ENCODE measurements around the gene MYO5A. TPM values are rescaled to one million over a fixed set of nuclear protein-coding genes. Genes with fewer than 3 reads are reported as not detected.

The MYO5A gene
- total RNA-seq, 1 donor from 2014 or later, result 6.5 TPM

- H3K36me3 ChIP-seq, result peaks cover 10% of the 10 kb centered on the region
- H3K27me3 ChIP-seq (ENCODE audit: low read depth), result no peaks in the 10 kb centered on the region
- TF ChIP-seq, protein P1, sequence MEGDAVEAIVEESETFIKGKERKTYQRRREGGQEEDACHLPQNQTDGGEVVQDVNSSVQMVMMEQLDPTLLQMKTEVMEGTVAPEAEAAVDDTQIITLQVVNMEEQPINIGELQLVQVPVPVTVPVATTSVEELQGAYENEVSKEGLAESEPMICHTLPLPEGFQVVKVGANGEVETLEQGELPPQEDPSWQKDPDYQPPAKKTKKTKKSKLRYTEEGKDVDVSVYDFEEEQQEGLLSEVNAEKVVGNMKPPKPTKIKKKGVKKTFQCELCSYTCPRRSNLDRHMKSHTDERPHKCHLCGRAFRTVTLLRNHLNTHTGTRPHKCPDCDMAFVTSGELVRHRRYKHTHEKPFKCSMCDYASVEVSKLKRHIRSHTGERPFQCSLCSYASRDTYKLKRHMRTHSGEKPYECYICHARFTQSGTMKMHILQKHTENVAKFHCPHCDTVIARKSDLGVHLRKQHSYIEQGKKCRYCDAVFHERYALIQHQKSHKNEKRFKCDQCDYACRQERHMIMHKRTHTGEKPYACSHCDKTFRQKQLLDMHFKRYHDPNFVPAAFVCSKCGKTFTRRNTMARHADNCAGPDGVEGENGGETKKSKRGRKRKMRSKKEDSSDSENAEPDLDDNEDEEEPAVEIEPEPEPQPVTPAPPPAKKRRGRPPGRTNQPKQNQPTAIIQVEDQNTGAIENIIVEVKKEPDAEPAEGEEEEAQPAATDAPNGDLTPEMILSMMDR (IDR thresholded peaks at IDR 0.05; ENCODE audit: borderline replicate concordance), result no peak
- H3K27ac ChIP-seq (replicated peaks), result no peak overlapping the region
- intact Hi-C loops (cut with micrococcal nuclease), result no loop called here
- peaks cover 95% of the 10 kb centered on the region for H3K4me1 ChIP-seq
- no peaks in the 10 kb centered on the region for H3K9me3 ChIP-seq (replicated peaks)
- DNase-seq, result no peak
- no peak overlapping the region for H3K4me3 ChIP-seq
These were observed 30.3 kb upstream of the MYO5A start for GRCh38 chr15:52559022-52559421.

GRCh38 chr15:52558196-52558595 lies 29.5 kb upstream of the MYO5A start:
- no peaks in the 10 kb centered on the region for H3K27me3 ChIP-seq (ENCODE audit: low read depth)
- intact Hi-C loops (cut with micrococcal nuclease), result no loop called here
- H3K4me3 ChIP-seq, result no peak overlapping the region
- DNase-seq, result no peak
- peaks cover 95% of the 10 kb centered on the region for H3K4me1 ChIP-seq
- H3K27ac ChIP-seq (replicated peaks), result no peak overlapping the region
- H3K9me3 ChIP-seq (replicated peaks), result no peaks in the 10 kb centered on the region
- TF ChIP-seq, protein P1 (IDR thresholded peaks at IDR 0.05; ENCODE audit: borderline replicate concordance), result no peak
- peaks cover 10% of the 10 kb centered on the region for H3K36me3 ChIP-seq

GRCh38 chr15:52557274-52557641 lies 28.6 kb upstream of the MYO5A start:
- Histone ChIP-seq H3K36me3 (peaks cover 18% of the 10 kb centered on the region), H3K4me3 (no peak overlapping the region), H3K27ac (replicated peaks) (no peak overlapping the region), H3K9me3 (replicated peaks) (no peaks in the 10 kb centered on the region), H3K4me1 (peaks cover 87% of the 10 kb centered on the region), H3K27me3 (ENCODE audit: low read depth) (no peaks in the 10 kb centered on the region)
- DNase-seq, result no peak
- TF ChIP-seq, protein P1 (IDR thresholded peaks at IDR 0.05; ENCODE audit: borderline replicate concordance), result no peak
- intact Hi-C loops (cut with micrococcal nuclease), result no loop called here

DNA sequence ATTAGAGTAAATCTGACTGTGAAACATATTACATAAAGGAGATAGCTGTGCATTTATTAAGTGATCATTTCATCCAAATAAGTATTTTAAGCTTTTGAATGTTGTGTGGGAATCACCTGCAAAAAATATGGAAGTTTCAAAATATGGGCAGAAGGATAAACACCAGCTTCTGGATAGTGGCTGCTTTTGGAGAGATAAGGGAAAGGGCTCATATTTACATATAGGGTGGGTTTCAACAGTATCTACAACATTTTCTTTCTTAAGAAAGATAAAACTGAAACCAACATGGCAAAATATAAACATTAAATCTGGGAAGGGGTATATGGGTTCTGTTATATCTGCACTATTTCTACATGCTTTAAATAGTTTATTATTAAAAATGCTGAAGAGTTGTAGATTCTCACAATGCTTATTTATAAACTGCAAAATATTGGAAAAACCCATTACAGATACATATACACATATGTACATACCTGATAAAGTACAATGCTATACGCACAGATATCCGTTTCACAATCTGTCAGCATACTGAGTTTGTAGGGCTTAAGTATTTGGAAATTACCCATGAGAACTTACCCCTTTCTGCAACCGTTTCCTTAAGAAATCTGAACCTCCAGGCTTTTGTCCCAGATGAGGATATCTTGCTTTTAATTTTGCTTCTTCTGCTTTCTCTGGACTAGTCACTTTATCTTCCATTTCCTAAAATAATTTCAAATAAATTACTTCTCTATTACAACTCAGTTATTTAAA lies 28.0 kb upstream of the MYO5A start:
- DNase-seq, result no peak
- intact Hi-C loops (cut with micrococcal nuclease), result no loop called here
- Histone ChIP-seq H3K27ac (replicated peaks) (no peak overlapping the region), H3K36me3 (peaks cover 24% of the 10 kb centered on the region), H3K27me3 (ENCODE audit: low read depth) (no peaks in the 10 kb centered on the region), H3K4me3 (no peak overlapping the region), H3K4me1 (peaks cover 82% of the 10 kb centered on the region), H3K9me3 (replicated peaks) (no peaks in the 10 kb centered on the region)
- TF ChIP-seq, protein P1 (IDR thresholded peaks at IDR 0.05; ENCODE audit: borderline replicate concordance), result no peak

GRCh38 chr15:52552303-52552702 lies 23.6 kb upstream of the MYO5A start:
- intact Hi-C loops (cut with micrococcal nuclease), result no loop called here
- TF ChIP-seq, protein P1 (IDR thresholded peaks at IDR 0.05; ENCODE audit: borderline replicate concordance), result no peak
- Histone ChIP-seq H3K27ac (replicated peaks) (no peak overlapping the region), H3K36me3 (peaks cover 66% of the 10 kb centered on the region), H3K9me3 (replicated peaks) (no peaks in the 10 kb centered on the region), H3K4me3 (no peak overlapping the region), H3K27me3 (ENCODE audit: low read depth) (no peaks in the 10 kb centered on the region), H3K4me1 (peaks cover 39% of the 10 kb centered on the region)
- DNase-seq, result no peak
